Activated B cell treated with CpG ODN at 0.5 μM for 24 hours (primary cell): ENCODE measurements around the gene ECE2. TPM values are rescaled to one million over a fixed set of nuclear protein-coding genes. Genes with fewer than 3 reads are reported as not detected.
A peak's percentile ranks its signal among the peaks of the same experiment; 100 is the strongest.

Source experiments
- ATAC-seq: fragments of 200-7000 bp; cut with Tn5 transposase; one replicate; pipeline ENCODE4 v1.10.0; 2021; ENCODE audit warnings: low read depth, mild to moderate bottlenecking, moderate library complexity
- CTCF ChIA-PET: fragments of 350-600 bp; sonication (Branson Sonifier 250); formaldehyde crosslinking; loops from one replicate; lab custom pipeline; 2021; ENCODE audit warnings: antibody characterized with exemption; lab: Charles Lee
- POLR2A ChIA-PET: fragments of 350-600 bp; sonication (Branson Sonifier 250); formaldehyde crosslinking; loops from one replicate; lab custom pipeline; 2021; ENCODE audit warnings: antibody characterized with exemption; lab: Charles Lee
- DNase-seq: peaks from one replicate; pipeline ENCODE4 v3.0.0; 2022
- H3K27ac Mint-ChIP-seq: one replicate; pipeline ENCODE4 v1.8.0; 2020; ENCODE audit warnings: mixed read lengths
- H3K27me3 Mint-ChIP-seq: one replicate; pipeline ENCODE4 v1.8.0; 2021; ENCODE audit warnings: mixed read lengths
- H3K36me3 Mint-ChIP-seq: one replicate; pipeline ENCODE4 v1.8.0; 2021; ENCODE audit warnings: low read depth, mixed read lengths
- H3K4me1 Mint-ChIP-seq: one replicate; pipeline ENCODE4 v1.8.0; 2021; ENCODE audit warnings: mixed read lengths
- H3K4me3 Mint-ChIP-seq: one replicate; pipeline ENCODE4 v1.8.0; 2020; ENCODE audit warnings: mild to moderate bottlenecking, mixed read lengths
- H3K9me3 Mint-ChIP-seq: one replicate; pipeline ENCODE4 v1.8.0; 2020; ENCODE audit warnings: mixed read lengths
- CTCF ChIP-seq: fragments of 200-600 bp; IDR thresholded peaks from one replicate; pipeline ENCODE4 v1.8.0; 2022; ENCODE audit warnings: antibody characterized with exemption, mild to moderate bottlenecking
- intact Hi-C: fragments of 100-400 bp; cut with micrococcal nuclease; formaldehyde crosslinking; loops from one replicate; pipeline ENCODE4 v1.15.1; 2024
- total RNA-seq: library from RNA; stranded (reverse); gene quantifications from 2 replicates; pipeline ENCODE4 v1.2.3, GENCODE V29; 2022

ECE2 gene
- total RNA-seq, 1 donor from 2014 or later, result not detected

- H3K4me1 Mint-ChIP-seq, result peaks cover 19% of the 10 kb centered on the region
- peak within 1 kb of the TSS; percentile 94 for H3K27ac Mint-ChIP-seq
- intact Hi-C loops, result loop anchor here (1.0 to 2.0 kb wide), 17 partner anchors 12 to 1689 kb away; partner anchors contain the start of genes ABCC5, ABCF3, AP2M1 and CAMK2N2
- DNase-seq (peak; percentile 89), ATAC-seq (peak; percentile 81)
- ChIA-PET CTCF (interaction anchor here (0.6 to 1.9 kb wide), 11 partner anchors 11 to 354 kb away, joined by 3 to 17 read pairs (median 3); partner anchors contain the start of gene CAMK2N2), POLR2A (interaction anchor here (0.6 to 1.4 kb wide), 9 partner anchors 12 to 408 kb away, joined by 3 to 10 read pairs (median 3); partner anchors contain the start of genes ABCF3, AP2M1, CAMK2N2 and EIF2B5)
- no peak for TF ChIP-seq CTCF
- no peaks in the 10 kb centered on the region for H3K27me3 Mint-ChIP-seq
- H3K36me3 Mint-ChIP-seq, result peaks cover 22% of the 10 kb centered on the region
- no peaks in the 10 kb centered on the region for H3K9me3 Mint-ChIP-seq
- peak within 1 kb of the TSS; percentile 90 for H3K4me3 Mint-ChIP-seq
Observed at GRCh38 chr3:184249412-184250166, 26.2 kb upstream of the ECE2 start, which contains the start of gene EEF1AKMT4. TSS of gene EEF1AKMT4 (plus strand) at chr3:184249672. CDS start at chr3:184249695, 23 bp downstream.

GRCh38 chr3:184250167-184250828 lies 25.5 kb upstream of the ECE2 start:
- no peaks in the 10 kb centered on the region for H3K9me3 Mint-ChIP-seq
- POLR2A ChIA-PET, result interaction anchor here (0.9 to 1.4 kb wide), 7 partner anchors 11 to 366 kb away, joined by 3 to 6 read pairs (median 3); partner anchors contain the start of genes ABCF3, AP2M1, CAMK2N2 and EIF2B5
- H3K27me3 Mint-ChIP-seq, result no peaks in the 10 kb centered on the region
- H3K4me1 Mint-ChIP-seq, result peaks cover 19% of the 10 kb centered on the region
- ATAC-seq (peak; percentile 68), DNase-seq (peak; percentile 79)
- CTCF ChIA-PET, result interaction anchor here (0.6 to 1.9 kb wide), 10 partner anchors 11 to 354 kb away, joined by 3 to 17 read pairs (median 4); partner anchors contain the start of gene CAMK2N2
- H3K36me3 Mint-ChIP-seq, result peaks cover 15% of the 10 kb centered on the region
- intact Hi-C loops, result loop anchor here (1.0 to 2.0 kb wide), 6 partner anchors 11 to 355 kb away; partner anchors contain the start of genes ABCC5 and CAMK2N2
- peak overlapping the region; percentile 90 for H3K4me3 Mint-ChIP-seq
- peak overlapping the region; percentile 94 for H3K27ac Mint-ChIP-seq
- TF ChIP-seq CTCF, result peak; percentile 88

GRCh38 chr3:184255291-184256039 lies 20.4 kb upstream of the ECE2 start:
- intact Hi-C loops, result no loop called here
- Mint-ChIP-seq H3K27me3 (peaks cover 17% of the 10 kb centered on the region), H3K4me1 (peaks cover 13% of the 10 kb centered on the region), H3K27ac (no peak overlapping the region), H3K36me3 (no peaks in the 10 kb centered on the region), H3K4me3 (no peak overlapping the region), H3K9me3 (no peaks in the 10 kb centered on the region)
- DNase-seq, result no peak
- POLR2A ChIA-PET, result no interaction called here
- TF ChIP-seq CTCF, result no peak
- no peak for ATAC-seq
- CTCF ChIA-PET, result no interaction called here

GRCh38 chr3:184257083-184257915 lies 18.5 kb upstream of the ECE2 start:
- intact Hi-C loops, result no loop called here
- no peak overlapping the region for H3K27ac Mint-ChIP-seq
- H3K27me3 Mint-ChIP-seq, result peaks cover 25% of the 10 kb centered on the region
- no peaks in the 10 kb centered on the region for H3K9me3 Mint-ChIP-seq
- ChIA-PET CTCF (no interaction called here), POLR2A (no interaction called here)
- TF ChIP-seq CTCF, result no peak
- H3K4me1 Mint-ChIP-seq, result peaks cover 23% of the 10 kb centered on the region
- H3K4me3 Mint-ChIP-seq, result no peak overlapping the region
- ATAC-seq, result no peak
- no peak for DNase-seq
- no peaks in the 10 kb centered on the region for H3K36me3 Mint-ChIP-seq
